NCI-H1417 (cell line): ENCODE measurements around the gene NDUFAF8.

Source experiments
- DNase-seq, 3 experiments: peaks; one replicate each; lab custom pipeline; 2025; lab: John Stamatoyannopoulos, UW

NDUFAF8 gene

GRCh38 chr17:81200695-81201580 is 38.2 kb upstream of the NDUFAF8 start:
- peak in 1 of 3 experiments; percentile 43 for DNase-seq

DNA sequence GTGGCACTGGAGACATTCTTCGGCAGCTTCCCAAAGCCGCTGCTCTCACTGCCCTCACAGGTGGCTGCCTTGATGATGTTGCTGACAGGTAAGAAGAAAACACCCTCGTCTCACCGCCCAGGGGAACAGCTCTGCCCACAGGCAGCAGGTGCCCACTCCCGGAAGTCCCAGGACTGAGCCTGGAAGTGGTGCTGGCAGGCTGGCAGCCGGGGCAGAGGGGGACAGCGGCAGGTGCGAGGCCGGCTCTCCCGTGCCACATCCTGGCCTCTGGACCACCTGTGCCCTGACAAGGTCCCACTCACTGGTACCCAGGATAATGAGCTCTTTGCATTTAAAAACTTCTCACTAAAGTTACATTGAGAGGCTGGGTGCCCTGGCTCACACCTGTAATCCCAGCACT is 36.8 kb upstream of the NDUFAF8 start:
- no peak for DNase-seq

- DNase-seq, result no peak
Observed at GRCh38 chr17:81203136-81203535, 36.0 kb upstream of the NDUFAF8 start.

- DNase-seq, result no peak
Observed at GRCh38 chr17:81204578-81204977, 34.5 kb upstream of the NDUFAF8 start.

- DNase-seq, result no peak
Observed at GRCh38 chr17:81206166-81206565, 33.0 kb upstream of the NDUFAF8 start.

DNA sequence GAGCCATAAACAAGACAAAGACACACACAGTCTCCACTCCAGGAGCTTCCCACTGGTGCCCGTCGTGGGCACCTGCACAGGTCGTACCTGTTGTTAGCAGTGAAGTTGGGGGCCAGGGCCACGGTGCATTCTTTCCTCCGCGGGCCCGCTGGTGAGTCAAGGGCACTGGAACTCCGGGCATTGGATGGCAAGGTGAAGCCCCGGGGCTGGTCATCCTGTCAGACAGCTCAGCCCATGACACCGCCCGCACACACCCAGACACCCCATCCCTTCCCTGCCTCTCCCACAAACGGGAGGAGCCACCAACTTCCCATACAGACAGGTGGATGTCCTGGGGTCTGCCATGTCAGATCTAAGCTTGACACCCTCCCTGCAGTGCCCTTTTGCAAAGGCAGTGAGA is 32.5 kb upstream of the NDUFAF8 start:
- DNase-seq, result no peak

DNA sequence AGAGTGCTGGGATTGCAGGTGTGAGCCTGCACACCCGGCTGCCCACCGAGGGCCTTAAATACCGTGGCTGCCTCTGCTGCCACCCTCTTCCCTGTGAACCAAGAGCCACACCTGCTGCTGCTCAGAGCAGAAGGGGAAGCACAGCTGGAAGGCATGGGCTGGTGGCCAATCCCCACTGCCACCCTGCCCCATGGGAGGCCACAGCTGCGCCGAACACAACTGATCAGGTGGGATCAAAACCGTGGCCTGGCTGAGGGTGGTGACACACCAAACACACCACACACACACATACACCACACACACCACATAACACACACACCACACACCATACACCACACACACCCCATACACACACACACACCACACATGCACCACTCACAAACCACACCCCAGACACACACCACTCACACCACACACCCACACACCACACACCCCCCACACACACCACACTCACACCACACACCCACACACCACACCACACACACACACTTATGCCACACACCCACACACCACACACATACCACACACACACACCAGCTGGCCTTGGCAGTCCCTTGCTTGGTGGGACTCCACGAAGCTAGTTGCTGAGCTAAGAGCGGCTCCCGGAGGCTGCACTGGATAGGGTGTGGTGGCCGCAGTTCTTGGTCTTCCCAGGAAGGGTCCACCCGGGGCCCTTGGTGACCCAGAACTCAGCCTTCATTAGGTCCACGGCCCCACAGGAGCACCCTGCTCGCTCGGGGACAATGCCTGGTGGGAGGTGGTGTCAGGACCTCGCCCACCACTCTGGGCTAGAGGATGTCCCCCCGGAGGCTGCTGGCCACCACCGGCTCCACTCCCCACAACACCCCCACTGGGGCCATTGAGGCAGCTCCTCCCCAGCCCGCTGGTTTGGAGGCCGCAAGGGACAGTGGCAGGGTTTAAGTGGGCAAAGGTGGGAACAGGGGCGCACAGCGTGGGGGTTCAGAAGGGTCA is 31.2 kb upstream of the NDUFAF8 start:
- DNase-seq, result peak in 2 of 3 experiments; percentile 15 to 45

DNA sequence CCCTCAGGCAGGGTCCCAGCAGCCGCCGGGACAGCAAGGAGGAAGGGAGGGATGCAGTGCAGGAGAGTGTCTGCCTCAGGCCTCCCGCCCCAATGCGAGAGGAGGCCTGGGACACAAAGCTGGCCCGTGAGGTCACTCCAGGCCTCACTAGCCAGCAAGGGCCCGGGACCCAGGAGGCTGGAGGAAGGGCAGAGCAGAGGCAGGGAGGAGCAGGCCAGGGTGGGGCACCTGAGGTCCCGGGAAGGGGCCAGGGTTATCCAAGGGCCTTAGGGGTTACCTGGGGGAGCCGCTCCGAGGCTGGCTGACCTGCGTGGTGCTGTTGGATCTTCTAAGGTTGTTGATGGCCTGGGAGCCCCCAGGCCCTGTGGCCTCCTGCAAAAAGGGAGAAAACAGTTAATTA is 30.5 kb upstream of the NDUFAF8 start:
- no peak for DNase-seq

- no peak for DNase-seq
Observed at GRCh38 chr17:81209141-81209540, 30.0 kb upstream of the NDUFAF8 start.

DNA sequence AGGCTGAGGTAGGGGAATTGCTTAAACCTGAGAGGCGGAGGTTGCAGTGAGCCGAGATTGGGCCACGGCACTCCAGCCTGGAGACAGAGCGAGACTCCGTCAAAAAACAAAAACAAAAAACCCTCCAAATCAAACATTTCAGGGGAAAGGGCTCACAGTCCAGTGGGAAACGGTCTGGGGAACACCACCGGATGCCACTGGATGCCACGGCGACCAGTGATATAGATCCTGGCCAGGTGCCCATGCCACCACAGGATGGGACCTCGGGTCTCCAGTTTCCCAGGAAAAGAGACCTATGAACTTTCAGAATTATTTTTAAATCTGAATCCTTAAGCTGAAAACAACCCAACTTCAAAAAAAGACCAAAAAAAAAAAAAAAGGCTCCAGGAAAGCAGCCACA is 28.7 kb upstream of the NDUFAF8 start:
- no peak for DNase-seq

DNA sequence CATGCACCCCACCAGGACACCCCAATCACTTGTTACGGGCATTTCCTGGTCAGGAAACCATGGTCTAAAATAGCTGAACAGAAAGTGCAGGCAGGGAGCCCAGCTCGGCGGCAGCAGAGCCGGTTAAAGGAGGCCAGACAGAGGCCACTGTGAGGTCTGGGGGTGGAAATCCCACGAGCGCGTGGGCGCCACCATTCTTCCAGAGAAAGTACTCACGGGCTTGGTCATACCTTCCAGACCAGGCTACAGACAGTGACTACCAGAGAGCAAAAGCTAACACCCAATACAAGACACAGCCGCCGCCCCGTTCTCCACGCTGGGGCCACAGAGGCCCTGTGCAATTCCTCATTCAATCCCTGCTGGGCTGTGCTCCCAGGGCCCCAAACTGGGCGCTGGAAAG is 28.2 kb upstream of the NDUFAF8 start:
- DNase-seq, result no peak

DNA sequence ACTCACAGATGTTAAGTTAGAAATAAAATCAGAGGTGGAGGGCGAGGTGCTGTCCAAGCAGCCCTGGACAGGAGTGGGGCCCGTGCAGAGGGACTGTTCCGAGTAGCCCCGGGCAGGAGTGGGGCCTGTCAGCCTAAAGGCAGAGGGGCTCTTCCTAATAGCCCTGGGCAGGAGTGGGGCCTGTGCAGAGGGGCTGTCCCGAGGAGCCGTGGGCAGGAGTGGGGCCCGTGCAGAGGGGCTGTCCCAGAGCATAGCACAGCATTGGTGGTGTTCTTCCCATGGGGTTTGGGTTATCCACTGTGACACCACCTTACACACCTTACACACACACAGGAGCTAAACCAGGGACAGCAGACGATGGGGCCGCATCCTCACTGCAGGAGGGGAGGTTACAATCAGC is 26.8 kb upstream of the NDUFAF8 start:
- no peak for DNase-seq

- no peak for DNase-seq
Observed at GRCh38 chr17:81213978-81214377, 25.1 kb upstream of the NDUFAF8 start.

GRCh38 chr17:81217491-81217890 is 21.6 kb upstream of the NDUFAF8 start:
- no peak for DNase-seq

DNA sequence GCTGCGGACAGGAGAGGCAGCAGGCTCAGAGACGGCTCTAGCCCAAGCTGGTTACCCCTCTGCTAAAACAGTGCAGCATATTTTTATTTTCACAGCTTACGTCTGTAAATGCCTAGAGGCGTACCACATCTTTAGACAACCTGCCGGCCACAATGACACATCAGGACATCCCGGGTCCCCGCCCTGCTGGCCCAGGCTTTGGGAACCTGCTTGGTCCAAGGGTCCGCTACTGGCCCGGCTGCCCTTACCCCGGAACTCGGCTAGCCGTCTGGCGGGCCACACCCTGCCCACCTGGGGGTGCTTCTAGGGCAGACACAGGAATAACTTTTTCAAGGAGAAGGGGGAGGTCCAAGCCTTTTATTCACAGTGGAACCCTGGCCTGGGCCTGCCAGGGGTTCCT is 20.7 kb upstream of the NDUFAF8 start:
- no peak for DNase-seq

- no peak for DNase-seq
Observed at GRCh38 chr17:81218991-81219390, 20.1 kb upstream of the NDUFAF8 start.

- DNase-seq, result no peak
Observed at GRCh38 chr17:81219476-81220180, 19.5 kb upstream of the NDUFAF8 start.

GRCh38 chr17:81221371-81221841 is 17.7 kb upstream of the NDUFAF8 start:
- DNase-seq, result peak in 1 of 3 experiments; percentile 28

DNA sequence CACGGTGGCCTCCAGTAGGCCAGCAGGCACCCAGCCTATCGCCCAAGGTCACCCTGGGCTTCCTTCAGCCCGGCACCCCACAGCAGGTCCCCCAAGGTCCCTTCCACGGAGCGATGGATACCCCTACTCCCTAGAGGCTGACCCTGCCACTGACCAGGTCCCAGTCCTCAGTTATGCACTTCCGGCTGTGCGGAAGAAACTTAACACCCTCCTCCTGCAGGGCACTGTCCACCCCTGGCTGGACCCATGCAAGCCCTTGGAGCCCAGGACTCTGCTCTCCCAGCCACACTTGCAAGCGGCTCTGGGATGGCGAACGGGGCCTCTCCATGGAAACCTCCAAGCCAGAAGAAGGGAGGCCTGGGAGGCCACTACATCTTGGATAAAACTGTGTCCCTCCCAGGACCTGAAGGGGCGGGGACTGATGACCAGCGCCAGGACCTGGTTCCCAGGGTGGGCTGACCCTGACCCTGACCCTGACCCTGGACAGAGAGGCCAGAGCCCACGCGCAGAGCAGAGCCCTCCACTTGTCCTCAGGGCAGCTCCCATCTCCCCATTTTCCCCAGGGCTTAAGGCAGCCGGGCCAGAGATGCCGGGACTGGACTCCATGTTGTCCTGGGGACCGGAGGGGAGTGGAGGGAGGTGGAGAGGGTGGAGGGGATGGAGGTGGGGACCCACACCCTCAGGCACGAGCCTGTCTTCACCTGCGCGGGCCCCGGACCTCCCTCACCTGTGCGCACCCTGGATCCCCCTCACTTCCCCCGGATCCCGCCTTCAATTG is 17.1 kb upstream of the NDUFAF8 start:
- DNase-seq, result peak in 2 of 3 experiments; percentile 40 to 46

- no peak for DNase-seq
Observed at GRCh38 chr17:81222620-81222905, 16.6 kb upstream of the NDUFAF8 start.
